Fibroblast of villous mesenchyme (primary cell): ENCODE measurements around the gene SH3TC2. TPM values are rescaled to one million over a fixed set of nuclear protein-coding genes. Genes with fewer than 3 reads are reported as not detected.

Source experiments
- DNase-seq: peaks from one replicate; pipeline ENCODE4 v3.0.0-alpha.2; 2010; ENCODE audit warnings: low read depth
- H3K4me3 ChIP-seq: 2 replicates; pipeline ENCODE4 v1.5.1; 2011; ENCODE audit warnings: low read depth, mild to moderate bottlenecking, low read length
- total RNA-seq: library from RNA; depleted of rRNA; stranded (reverse); fragments of >200 nt; gene quantifications from 2 replicates; pipeline ENCODE4 v1.2.3, GENCODE V29; 2012
- TF ChIP-seq, protein P1 (sequence below): IDR thresholded peaks from 2 replicates; pipeline ENCODE4 v1.5.1; 2012; ENCODE audit warnings: low read depth, mild to moderate bottlenecking, low read length; ENCODE audit not compliant: insufficient read depth

The SH3TC2 gene
- total RNA-seq, 1 donor, result 13.4 TPM

- H3K4me3 ChIP-seq, result no peak overlapping the region
- TF ChIP-seq, protein P1, sequence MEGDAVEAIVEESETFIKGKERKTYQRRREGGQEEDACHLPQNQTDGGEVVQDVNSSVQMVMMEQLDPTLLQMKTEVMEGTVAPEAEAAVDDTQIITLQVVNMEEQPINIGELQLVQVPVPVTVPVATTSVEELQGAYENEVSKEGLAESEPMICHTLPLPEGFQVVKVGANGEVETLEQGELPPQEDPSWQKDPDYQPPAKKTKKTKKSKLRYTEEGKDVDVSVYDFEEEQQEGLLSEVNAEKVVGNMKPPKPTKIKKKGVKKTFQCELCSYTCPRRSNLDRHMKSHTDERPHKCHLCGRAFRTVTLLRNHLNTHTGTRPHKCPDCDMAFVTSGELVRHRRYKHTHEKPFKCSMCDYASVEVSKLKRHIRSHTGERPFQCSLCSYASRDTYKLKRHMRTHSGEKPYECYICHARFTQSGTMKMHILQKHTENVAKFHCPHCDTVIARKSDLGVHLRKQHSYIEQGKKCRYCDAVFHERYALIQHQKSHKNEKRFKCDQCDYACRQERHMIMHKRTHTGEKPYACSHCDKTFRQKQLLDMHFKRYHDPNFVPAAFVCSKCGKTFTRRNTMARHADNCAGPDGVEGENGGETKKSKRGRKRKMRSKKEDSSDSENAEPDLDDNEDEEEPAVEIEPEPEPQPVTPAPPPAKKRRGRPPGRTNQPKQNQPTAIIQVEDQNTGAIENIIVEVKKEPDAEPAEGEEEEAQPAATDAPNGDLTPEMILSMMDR, result no peak
- DNase-seq, result no peak
These were observed 96.5 kb downstream of the SH3TC2 start for GRCh38 chr5:148966348-148966747.

- TF ChIP-seq, protein P1, result no peak
- H3K4me3 ChIP-seq, result no peak overlapping the region
- peak; percentile 69 for DNase-seq
These were observed 97.2 kb downstream of the SH3TC2 start for GRCh38 chr5:148965511-148966265.

DNA sequence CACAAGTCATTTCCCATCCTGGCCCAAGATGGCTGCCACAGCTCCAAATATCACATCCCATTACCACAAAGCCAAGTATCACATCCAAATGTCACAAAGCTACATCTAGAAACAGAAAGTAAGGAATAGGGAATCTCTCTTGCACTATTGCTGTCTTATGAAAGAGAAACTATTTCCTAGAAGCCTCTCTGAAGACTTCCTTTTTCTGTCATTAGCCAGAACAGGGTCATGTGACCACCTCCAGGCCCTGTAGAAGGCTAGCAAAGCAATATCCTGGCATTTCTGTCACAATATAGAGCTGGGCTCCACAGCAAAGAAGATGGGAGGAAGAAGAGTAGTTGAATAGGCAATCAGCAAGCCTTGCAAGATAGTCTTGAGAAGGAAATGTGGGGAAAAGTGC lies 99.2 kb downstream of the SH3TC2 start:
- TF ChIP-seq, protein P1, result no peak
- DNase-seq, result peak; percentile 18
- H3K4me3 ChIP-seq, result no peak overlapping the region

GRCh38 chr5:148962761-148963324 lies 100.0 kb downstream of the SH3TC2 start:
- DNase-seq, result no peak
- no peak overlapping the region for H3K4me3 ChIP-seq
- TF ChIP-seq, protein P1, result no peak

- TF ChIP-seq, protein P1, result no peak
- H3K4me3 ChIP-seq, result no peak overlapping the region
- no peak for DNase-seq
These were observed 100.7 kb downstream of the SH3TC2 start for GRCh38 chr5:148962200-148962550.

DNA sequence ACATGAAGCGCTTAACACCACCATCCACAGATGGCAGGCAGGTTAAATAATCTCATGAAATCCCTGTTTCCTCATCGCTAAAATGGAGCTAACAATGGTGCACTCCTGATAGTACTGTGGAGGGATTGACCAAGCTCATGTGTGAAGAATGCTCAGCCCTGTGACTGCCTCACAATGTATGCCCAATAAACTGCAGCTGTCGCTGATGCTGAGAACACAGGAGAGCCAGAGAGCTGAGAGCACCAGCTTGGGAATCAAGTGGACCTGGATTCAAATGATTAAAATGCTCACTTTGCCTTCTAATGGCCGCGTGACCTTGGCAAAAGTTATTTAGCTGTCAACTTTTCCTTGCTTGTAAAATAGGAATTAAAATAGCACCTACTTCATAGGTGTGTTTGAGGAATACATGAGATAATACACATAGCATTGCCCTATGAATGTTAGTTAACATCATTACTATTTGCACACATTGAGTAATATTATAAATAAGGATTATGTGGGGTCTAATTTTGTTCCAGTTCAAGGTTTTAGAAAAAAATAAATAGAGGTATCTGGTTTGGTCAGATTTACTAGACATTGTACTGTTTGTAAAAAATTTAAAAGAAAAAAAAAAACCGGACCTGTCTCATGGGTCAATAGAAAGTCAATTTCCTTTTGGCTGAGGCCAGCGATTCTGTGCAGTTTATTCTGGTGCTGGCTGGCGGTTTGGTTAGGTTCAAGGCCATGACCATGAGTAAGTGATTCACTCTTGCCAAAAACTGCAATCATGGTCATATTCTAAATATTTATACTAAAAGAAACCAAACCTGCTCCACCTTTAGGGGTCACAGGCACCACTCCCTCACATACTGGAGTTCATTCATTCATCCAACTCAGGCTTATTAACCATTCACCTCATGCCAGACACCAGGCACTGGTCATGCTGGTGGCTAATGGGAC lies 101.3 kb downstream of the SH3TC2 start:
- no peak overlapping the region for H3K4me3 ChIP-seq
- TF ChIP-seq, protein P1, result no peak
- DNase-seq, result no peak
